22Rv1 (cell line): ENCODE results near the gene LRRC3.

ENCODE experiments used
- H3K27ac ChIP-seq: fragments of 450-650 bp; 2 replicates; pipeline ENCODE4 v1.5.1; 2017
- ZFX ChIP-seq: fragments of 450-650 bp; IDR thresholded peaks from 2 replicates; pipeline ENCODE4 v1.6.1; 2017; ENCODE audit warnings: antibody characterized with exemption, borderline replicate concordance
- TF ChIP-seq, protein P1 (sequence below): fragments of 450-650 bp; IDR thresholded peaks from 2 replicates; pipeline ENCODE4 v1.5.1; 2017; ENCODE audit warnings: mild to moderate bottlenecking

Gene LRRC3, protein sequence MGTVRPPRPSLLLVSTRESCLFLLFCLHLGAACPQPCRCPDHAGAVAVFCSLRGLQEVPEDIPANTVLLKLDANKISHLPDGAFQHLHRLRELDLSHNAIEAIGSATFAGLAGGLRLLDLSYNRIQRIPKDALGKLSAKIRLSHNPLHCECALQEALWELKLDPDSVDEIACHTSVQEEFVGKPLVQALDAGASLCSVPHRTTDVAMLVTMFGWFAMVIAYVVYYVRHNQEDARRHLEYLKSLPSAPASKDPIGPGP

DNA sequence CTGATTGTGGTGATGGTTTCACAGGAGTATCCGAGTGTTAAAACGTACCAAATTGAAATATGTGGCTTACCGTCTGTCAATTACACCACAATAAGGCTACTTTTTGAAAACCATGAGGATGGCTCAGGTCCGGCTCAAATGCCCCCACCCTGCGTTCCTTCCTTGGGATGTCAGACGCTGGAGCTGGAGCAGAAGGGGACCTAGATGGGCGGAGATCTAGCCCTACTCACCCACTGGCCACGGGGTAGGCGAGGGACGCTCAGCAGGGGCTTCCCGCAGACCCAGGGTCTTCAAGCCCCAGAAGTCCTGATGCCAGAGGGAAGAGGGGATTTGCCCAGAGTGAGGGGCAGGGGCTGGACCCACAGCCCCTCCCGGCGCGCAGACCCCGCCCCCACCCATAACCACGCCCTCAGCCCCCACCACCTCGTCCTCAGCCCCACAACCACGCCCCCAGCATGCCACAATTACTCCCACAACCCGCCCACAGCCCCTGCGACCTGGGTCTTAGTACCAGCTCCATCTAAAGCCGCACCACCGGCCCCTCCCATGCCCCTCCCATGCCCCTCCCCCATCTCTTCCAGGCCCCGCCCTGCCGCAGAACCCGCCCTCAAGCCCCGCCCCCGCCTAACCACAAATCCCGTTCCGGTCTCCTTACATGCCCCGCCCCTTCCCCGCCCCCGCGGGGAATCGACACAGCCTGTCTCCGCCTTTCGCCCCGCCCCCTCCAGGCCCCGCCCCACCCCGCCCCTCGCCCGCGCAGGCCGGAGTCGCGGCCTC, at the start of gene LRRC3:
Gene LRRC3, plus strand, starts transcription at position 764 of the 777 bp plus-strand sequence. CDS start 1,135 bp downstream, outside the sequence.
- H3K27ac ChIP-seq: peak within 1 kb of the TSS; percentile 42; the same call in 1 of the 2 replicates
- TF ChIP-seq, protein P1, sequence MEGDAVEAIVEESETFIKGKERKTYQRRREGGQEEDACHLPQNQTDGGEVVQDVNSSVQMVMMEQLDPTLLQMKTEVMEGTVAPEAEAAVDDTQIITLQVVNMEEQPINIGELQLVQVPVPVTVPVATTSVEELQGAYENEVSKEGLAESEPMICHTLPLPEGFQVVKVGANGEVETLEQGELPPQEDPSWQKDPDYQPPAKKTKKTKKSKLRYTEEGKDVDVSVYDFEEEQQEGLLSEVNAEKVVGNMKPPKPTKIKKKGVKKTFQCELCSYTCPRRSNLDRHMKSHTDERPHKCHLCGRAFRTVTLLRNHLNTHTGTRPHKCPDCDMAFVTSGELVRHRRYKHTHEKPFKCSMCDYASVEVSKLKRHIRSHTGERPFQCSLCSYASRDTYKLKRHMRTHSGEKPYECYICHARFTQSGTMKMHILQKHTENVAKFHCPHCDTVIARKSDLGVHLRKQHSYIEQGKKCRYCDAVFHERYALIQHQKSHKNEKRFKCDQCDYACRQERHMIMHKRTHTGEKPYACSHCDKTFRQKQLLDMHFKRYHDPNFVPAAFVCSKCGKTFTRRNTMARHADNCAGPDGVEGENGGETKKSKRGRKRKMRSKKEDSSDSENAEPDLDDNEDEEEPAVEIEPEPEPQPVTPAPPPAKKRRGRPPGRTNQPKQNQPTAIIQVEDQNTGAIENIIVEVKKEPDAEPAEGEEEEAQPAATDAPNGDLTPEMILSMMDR: no peak
- no peak for TF ChIP-seq ZFX

DNA sequence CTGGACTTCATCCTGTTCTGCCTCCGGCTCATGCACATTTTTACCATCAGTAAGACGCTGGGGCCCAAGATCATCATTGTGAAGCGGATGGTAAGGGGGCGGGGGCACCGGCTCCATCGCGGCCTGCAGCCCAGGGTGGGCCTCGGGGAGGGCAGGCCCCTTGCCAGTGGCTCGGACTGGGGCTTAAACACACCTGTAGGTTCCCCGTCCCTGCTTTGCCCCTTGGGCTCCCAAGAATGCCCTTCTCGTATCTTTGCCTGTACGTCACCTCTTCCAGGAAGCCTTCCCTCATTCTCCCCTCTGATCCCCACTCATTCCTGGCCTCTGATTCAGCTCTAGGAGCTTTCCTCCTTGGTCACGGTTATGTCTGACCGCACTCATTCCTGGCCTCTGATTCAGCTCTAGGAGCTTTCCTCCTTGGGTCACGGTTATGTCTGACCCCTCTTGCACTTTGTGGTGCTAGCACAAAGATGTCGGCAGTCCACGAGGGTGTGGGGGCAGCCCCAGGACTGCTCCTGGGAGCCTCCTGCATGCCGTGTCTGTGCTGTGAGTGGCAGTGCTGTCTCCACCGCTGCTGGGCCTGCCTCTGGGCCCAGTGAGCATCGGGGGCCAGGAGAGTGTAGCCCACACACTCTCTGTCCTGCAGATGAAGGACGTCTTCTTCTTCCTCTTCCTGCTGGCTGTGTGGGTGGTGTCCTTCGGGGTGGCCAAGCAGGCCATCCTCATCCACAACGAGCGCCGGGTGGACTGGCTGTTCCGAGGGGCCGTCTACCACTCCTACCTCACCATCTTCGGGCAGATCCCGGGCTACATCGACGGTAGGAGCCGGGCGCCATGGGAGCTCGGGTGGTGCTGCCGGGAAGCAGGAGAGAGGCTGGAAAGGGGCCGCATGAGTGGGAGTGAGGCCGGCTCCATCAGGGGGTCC, 49.1 kb upstream of the LRRC3 start:
- TF ChIP-seq, protein P1: no peak
- TF ChIP-seq ZFX: no peak
- H3K27ac ChIP-seq: no peak overlapping the region

DNA sequence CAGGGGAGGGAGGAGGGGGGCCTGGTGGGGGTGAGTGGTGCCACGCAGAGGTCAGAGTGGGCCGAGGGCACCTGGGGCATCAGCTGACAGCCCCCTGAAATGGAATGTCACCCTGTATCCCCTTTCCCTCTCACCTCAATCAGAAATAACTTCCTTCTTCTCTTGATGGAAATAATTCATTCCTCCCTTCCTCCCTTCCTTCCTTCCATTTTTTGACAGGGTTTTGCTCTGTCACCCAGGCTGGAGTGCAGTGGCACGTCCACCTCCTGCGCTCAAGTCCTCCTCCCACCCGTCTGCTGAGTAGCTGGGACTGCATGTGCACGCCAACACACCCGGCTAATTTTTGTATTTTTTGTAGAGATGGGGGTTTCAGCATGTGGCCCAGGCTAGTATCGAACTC, 48.4 kb upstream of the LRRC3 start:
- H3K27ac ChIP-seq: no peak overlapping the region
- TF ChIP-seq ZFX: no peak
- TF ChIP-seq, protein P1: no peak

DNA sequence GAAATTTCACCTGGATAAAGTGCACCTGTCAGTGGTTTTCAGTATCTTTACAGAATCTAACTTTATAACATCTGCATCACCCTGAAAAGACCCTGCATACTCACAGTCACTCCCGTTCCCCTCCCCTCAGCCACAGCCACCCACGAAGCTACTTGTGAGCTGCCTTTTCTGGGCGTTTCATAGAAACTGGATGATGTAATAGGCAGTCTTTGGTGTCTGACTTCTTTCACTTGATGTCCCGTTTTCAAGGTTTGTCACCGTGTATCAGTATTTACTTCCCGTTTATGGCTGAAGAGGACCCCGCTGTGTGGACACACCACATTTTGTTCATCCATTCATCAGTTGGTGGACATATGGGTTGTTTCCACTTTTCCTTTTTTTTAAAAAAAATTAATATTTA, 47.8 kb upstream of the LRRC3 start:
- no peak overlapping the region for H3K27ac ChIP-seq
- TF ChIP-seq ZFX: no peak
- TF ChIP-seq, protein P1: no peak

DNA sequence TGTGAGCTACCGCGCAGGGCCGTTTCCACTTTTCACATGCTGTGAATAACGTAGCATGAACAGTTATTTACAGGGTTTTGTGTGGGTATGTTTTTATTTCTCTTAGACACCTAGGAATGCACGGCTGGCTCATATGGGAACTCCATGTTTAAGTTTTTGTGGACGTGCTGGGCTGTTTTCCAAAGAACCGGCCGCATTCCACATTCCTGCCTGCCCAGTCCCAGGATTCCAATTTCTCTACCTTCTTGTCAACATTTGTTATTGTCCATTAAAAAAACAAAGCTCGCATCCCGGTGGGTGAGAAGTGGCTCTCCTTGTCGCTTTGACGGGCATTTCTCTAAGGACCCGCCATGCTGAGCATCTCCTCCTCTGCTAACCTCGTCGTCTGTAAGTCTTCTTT, 47.1 kb upstream of the LRRC3 start:
- TF ChIP-seq, protein P1: no peak
- no peak for TF ChIP-seq ZFX
- no peak overlapping the region for H3K27ac ChIP-seq

DNA sequence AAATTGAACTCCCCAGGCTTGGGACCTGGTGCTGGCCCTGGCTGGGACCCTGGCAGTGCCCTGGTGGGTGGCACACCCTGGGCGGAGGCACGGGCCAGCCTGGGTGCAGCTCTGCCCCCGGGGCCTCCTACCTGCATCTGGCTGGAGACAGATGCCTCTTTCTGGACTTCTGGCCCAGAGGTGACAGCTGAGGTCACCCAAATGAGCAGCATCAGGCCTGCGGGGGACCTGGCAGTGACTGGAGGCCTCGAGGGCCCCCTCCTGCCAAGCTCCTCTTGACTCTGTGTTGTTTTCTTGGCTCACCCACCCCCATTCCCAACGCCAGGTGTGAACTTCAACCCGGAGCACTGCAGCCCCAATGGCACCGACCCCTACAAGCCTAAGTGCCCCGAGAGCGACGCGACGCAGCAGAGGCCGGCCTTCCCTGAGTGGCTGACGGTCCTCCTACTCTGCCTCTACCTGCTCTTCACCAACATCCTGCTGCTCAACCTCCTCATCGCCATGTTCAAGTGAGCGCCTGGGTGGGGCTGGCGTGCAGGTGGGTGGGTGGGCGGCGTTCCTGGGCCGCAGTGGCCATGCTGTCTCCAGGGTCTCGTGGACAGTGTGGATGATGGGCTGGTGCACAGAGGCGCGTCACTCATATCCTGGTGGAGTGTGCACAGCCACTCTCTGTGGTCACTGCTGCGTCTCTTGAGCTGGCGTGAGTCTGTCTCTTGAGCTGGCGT, 41.6 kb upstream of the LRRC3 start:
- H3K27ac ChIP-seq: no peak overlapping the region

More for the DNA sequence above, 41.6 kb upstream of the LRRC3 start:
- TF ChIP-seq ZFX: no peak
- TF ChIP-seq, protein P1: no peak
